GM19025 (cell line): ENCODE results near the gene ADCY5.
"Not testable (repeated sequence)": the region's sequence is repeated elsewhere in the genome, so short reads cannot be mapped to it uniquely, and the experiment has no call there.

Experiments used
- ATAC-seq: cut with Tn5 transposase; IDR thresholded peaks from one replicate; pipeline ENCODE4 v1.9.1; 2021; ENCODE audit warnings: mild to moderate bottlenecking, low read depth, moderate library complexity; ENCODE audit not compliant: unreplicated experiment

Gene ADCY5

GRCh38 chr3:123448536-123449101 lies at the start of gene ADCY5:
TSS of gene ADCY5 (minus strand) at chr3:123449090. CDS start at chr3:123448545, 545 bp downstream.
- no peak for ATAC-seq

DNA sequence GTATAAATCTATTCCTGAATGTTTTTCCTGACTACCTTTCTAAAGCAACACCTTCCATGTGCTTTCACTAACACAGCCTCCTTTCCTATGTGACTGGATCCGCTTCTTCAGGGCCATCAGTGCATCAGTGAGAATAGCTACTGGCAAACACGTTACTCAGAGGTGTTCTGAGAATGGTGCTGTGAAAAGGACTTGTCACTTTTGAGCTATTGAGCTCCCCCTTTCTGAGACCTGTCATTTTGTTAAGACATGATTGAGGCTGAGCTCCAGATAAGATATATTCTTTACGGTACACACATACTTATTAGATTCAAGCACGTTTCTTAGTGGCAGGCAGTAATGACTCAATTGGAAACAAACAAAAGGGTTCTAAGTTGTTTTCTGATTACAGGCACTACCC lies 45.0 kb upstream of the ADCY5 start:
- ATAC-seq, result no peak

DNA sequence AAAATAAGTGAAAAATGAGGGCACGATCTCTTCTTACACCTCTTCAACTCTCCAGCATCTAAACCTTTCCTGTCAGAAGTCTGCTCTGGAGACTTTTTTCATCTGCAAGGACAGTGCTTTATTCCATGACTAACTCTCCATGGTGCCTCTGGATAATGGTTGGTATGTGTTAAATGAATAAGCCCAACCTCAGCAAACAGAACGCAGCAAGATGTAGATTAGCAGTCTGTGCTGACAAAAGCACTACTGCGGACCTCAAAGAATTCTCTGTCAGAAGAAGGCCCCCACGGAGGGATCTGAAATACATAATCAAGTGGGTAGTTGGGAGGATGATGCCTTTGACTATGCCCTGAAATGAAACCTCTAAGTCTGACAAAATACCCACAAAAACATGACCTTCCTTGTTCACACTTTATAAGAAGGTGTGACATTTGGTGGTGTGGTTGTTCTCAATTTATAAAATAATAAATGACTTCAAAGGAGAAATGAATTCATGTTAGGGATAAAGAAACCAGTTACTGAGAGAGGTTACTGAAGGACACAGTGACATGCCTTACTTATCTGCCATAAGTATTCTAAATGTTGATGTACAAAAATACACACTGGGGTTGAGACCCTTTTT lies 43.2 kb upstream of the ADCY5 start:
- ATAC-seq, result no peak

GRCh38 chr3:123489400-123490004 lies 40.6 kb upstream of the ADCY5 start:
- ATAC-seq, result no peak

GRCh38 chr3:123488645-123489347 lies 39.9 kb upstream of the ADCY5 start:
- ATAC-seq, result no peak

- ATAC-seq, result not testable (repeated sequence)
Measured at GRCh38 chr3:123487063-123487462, 38.2 kb upstream of the ADCY5 start.

DNA sequence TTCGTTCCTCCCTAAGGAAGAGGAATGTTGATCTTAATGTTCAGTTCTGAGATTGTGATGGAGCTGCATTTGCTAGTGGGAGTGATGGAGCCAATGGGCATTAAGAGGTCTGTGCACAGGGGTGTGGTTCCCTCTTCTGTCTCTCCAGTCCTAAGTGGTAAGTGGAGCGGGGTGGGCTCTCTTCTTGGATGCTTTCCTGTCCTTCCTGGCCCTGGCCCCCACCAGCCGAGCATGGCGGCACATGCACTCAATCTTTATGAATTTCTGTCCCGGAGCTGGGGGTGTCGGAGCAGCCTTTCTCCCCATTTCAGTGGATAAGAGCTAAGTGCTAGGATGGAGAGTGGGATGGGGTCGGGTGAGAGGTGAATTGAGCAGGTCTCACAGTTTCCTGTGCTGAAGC lies 37.6 kb upstream of the ADCY5 start:
- no peak for ATAC-seq

DNA sequence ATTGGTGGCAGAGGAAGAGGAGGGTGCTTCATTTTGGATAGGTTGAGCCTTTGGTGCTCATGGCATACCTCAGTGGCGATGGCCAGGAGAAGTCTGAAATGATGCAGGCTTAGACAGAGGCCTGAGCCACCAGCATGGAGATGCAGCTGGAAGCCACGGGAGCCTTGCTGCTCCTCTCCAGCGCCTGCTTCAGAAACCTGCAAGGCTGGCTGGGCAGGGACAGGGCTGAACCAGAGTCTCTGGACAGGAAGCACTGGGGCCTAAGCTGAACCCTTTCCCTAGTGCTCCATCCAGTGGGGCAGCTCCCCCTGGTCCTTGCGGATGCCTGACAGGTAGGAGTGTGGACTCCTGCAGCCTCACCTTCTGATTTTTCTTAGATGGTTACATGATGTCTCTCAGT lies 36.7 kb upstream of the ADCY5 start:
- ATAC-seq, result no peak

DNA sequence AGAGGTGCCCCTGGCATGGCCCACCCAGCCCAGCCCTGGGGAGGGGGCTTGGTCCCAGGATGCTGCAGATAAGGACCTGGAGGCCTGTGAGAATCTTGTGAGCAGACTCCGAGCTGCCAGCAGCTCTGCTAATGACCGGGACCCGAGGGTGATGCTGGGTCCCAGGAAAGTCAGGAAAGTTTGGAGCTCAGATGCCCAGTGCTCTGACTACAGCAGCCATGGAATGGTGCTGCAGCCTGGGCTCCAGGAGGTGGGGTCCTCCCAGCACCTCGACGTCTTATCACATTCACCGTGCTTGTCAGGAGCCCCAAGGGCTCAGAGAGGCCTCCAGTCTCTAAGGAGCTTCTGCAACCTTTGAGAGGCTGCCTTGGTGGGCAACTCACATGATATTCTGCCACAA lies 34.3 kb upstream of the ADCY5 start:
- ATAC-seq, result no peak

- no peak for ATAC-seq
Measured at GRCh38 chr3:123481722-123482457, 33.0 kb upstream of the ADCY5 start.

- ATAC-seq, result no peak
Measured at GRCh38 chr3:123481071-123481470, 32.2 kb upstream of the ADCY5 start.

DNA sequence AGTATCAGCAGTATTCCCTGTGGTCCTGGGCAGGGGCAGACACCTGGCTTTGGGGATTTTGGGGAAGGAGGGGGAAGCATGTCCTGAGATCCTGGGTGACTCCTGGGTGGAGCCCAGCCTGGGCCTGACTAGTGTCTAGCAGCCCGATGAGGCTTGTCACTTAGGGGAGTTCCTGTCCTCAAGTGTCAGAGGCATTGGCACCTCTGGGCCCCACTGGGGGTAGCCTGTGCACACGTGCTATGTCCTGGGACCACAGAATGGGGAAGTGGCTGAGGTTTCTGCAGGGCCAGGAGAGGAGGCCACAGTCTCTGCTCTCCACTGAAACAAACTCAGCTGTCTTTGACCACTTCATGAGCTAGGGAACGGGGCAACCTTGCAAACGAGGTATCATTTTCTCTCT lies 31.5 kb upstream of the ADCY5 start:
- ATAC-seq, result peak; percentile 53

DNA sequence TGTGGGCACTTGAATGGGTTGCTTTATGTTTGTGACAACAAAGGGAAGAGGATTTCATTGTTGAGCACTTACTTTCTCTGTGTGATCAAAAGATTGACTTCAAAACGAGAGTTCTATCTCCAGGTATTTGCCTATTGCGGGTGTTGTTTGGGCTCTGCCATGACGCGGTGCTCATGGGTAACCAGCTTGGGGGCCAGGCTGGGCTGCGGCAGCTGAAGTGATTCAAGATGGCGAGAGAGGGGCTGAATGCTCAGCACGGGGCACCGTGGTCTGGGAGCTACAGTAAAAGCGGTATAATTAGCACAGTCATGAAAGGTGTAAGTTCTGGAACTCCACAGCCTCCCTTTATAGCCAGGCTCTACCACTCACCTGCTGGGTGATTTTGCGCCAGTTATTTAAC lies 31.0 kb upstream of the ADCY5 start:
- ATAC-seq, result no peak

DNA sequence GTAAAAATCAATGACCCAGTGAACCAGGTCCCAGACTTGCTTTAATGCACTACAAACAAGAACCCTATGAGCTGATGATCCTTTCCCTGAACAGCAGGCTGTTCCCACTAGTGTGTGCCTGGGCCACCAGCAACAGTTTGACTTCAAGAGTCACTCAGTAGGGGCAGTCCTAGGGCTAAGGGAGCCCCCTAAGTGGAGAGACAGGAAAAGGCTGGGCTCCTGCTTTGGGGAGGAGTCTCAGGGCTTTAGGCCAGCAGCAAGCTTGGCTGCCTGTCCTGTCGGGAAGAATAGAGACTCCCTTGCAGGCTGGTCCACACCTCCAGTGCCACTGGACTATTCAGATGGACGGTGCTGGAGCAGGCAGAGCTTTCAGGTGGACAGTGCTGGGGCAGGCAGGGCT lies 29.4 kb upstream of the ADCY5 start:
- no peak for ATAC-seq

- no peak for ATAC-seq
Measured at GRCh38 chr3:123476967-123477750, 28.3 kb upstream of the ADCY5 start.

GRCh38 chr3:123475786-123476185 lies 26.9 kb upstream of the ADCY5 start:
- no peak for ATAC-seq

DNA sequence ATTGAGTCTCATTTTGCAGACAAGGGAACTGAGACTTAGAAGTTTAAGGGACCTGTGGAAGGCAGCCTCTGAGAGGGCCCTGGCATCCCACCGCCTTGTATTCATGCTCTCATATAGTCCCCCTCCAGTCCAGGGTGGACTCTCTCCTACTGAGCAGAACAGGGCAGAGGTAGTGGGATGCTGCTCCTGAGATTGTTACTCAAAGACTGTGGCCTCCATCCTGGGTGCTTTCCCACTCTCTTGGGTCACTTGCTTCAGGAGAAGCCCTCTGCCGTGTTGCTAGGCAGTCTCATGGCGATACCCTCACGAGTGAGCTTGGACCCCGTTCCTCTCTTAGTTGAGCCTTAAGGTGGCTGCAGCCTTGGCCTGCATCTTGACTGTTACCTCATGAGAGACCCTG lies 22.2 kb upstream of the ADCY5 start:
- no peak for ATAC-seq

GRCh38 chr3:123469323-123469995 lies 20.6 kb upstream of the ADCY5 start:
- ATAC-seq, result no peak

- ATAC-seq, result no peak
Measured at GRCh38 chr3:123467046-123467445, 18.2 kb upstream of the ADCY5 start.

DNA sequence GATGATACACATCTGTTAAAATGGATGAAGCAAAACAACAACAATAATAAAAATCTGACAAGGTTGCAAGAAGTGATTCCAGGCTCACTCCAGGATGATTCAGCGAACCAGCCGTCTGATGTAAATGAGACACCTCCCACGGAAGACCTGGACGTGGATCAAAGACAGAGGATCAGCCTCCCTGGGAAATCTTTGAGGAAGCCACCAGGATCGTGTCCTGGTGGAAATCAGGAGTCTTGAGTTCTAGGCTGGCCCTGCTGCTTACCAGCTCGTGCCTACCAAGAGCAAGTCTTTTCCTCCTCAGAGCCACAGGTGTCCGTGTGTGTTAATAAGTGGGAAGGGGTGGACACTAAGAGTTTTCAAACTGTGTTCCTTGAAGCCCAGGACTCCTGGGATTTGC lies 15.3 kb upstream of the ADCY5 start:
- no peak for ATAC-seq
